ENCODE results near the gene SLC20A1. TPM values are rescaled to one million over a fixed set of nuclear protein-coding genes. Genes with fewer than 3 reads are reported as not detected.

Gene SLC20A1
- total RNA-seq, 1 donor from 2014 or later: 18.4 TPM

GRCh38 chr2:112658301-112658700 is 12.6 kb downstream of the SLC20A1 start:
- no peak for DNase-seq (ENCODE audit: low spot score in 2 of 2)
- no peaks in the 10 kb centered on the region for H3K9me3 ChIP-seq
- H3K27me3 ChIP-seq: no peaks in the 10 kb centered on the region
- TF ChIP-seq CTCF (IDR thresholded peaks at IDR 0.05): no peak
- H3K4me3 ChIP-seq: no peak overlapping the region
- intact Hi-C loops (cut with DNase I): no loop called here
- peaks cover 70 to 93% of the 10 kb centered on the region in 2 donors for H3K36me3 ChIP-seq
- H3K4me1 ChIP-seq: no peaks in the 10 kb centered on the region
- H3K27ac ChIP-seq: no peak overlapping the region

GRCh38 chr2:112658839-112659667 is 13.3 kb downstream of the SLC20A1 start:
- Histone ChIP-seq H3K27ac (no peak overlapping the region), H3K9me3 (no peaks in the 10 kb centered on the region), H3K36me3 (peaks cover 68 to 92% of the 10 kb centered on the region in 2 donors), H3K4me3 (no peak overlapping the region), H3K4me1 (no peaks in the 10 kb centered on the region), H3K27me3 (no peaks in the 10 kb centered on the region)
- no peak for DNase-seq (ENCODE audit: low spot score in 2 of 2)
- intact Hi-C loops (cut with DNase I): no loop called here
- no peak for TF ChIP-seq CTCF (IDR thresholded peaks at IDR 0.05)

GRCh38 chr2:112660138-112660537 is 14.4 kb downstream of the SLC20A1 start:
- peaks cover 63 to 93% of the 10 kb centered on the region in 2 donors for H3K36me3 ChIP-seq
- no peaks in the 10 kb centered on the region for H3K4me1 ChIP-seq
- no peak overlapping the region for H3K27ac ChIP-seq
- intact Hi-C loops (cut with DNase I): no loop called here
- no peaks in the 10 kb centered on the region for H3K9me3 ChIP-seq
- TF ChIP-seq CTCF (IDR thresholded peaks at IDR 0.05): no peak
- H3K27me3 ChIP-seq: no peaks in the 10 kb centered on the region
- no peak for DNase-seq (ENCODE audit: low spot score in 2 of 2)
- H3K4me3 ChIP-seq: no peak overlapping the region

GRCh38 chr2:112661656-112662305 is 16.0 kb downstream of the SLC20A1 start:
- Histone ChIP-seq H3K36me3 (peaks cover 58 to 81% of the 10 kb centered on the region in 2 donors), H3K9me3 (no peaks in the 10 kb centered on the region), H3K27ac (no peak overlapping the region), H3K4me3 (no peak overlapping the region), H3K27me3 (no peaks in the 10 kb centered on the region), H3K4me1 (no peaks in the 10 kb centered on the region)
- intact Hi-C loops (cut with DNase I): no loop called here
- TF ChIP-seq CTCF (IDR thresholded peaks at IDR 0.05): no peak
- DNase-seq (ENCODE audit: low spot score in 2 of 2): no peak

- no peak for DNase-seq (ENCODE audit: low spot score in 2 of 2)
- intact Hi-C loops (cut with DNase I): no loop called here
- H3K27me3 ChIP-seq: no peaks in the 10 kb centered on the region
- H3K4me3 ChIP-seq: no peak overlapping the region
- no peaks in the 10 kb centered on the region for H3K9me3 ChIP-seq
- TF ChIP-seq CTCF (IDR thresholded peaks at IDR 0.05): no peak
- peaks cover 51 to 72% of the 10 kb centered on the region in 2 donors for H3K36me3 ChIP-seq
- H3K4me1 ChIP-seq: no peaks in the 10 kb centered on the region
- no peak overlapping the region for H3K27ac ChIP-seq
These were observed 17.0 kb downstream of the SLC20A1 start for GRCh38 chr2:112662704-112663103.
